Liver (tissue), 9 donors: Measurements from ENCODE around the gene FBN2. TPM values are rescaled to one million over a fixed set of nuclear protein-coding genes. Genes with fewer than 3 reads are reported as not detected.

Experiments
- DNase-seq: peaks from one replicate; pipeline ENCODE4 v3.0.0-alpha.2; 2017; ENCODE audit warnings: low spot score
- H3K27ac ChIP-seq, 2 donors: one replicate each; pipeline ENCODE4 v1.7.0; 2013; ENCODE audit warnings: inconsistent platforms in 2 of 2, low read length in 2 of 2, control low read depth in 1 of 2, low read depth in 1 of 2, mild to moderate bottlenecking in 1 of 2
- H3K27me3 ChIP-seq, 4 donors: one replicate each; pipeline versions ENCODE4 v1.6.1 to v1.7.0; 2013; ENCODE audit warnings: low read length in 3 of 4, inconsistent platforms in 1 of 4, mild to moderate bottlenecking in 1 of 4, moderate library complexity in 1 of 4; ENCODE audit not compliant: control insufficient read depth in 4 of 4, insufficient read depth in 4 of 4
- H3K36me3 ChIP-seq, 4 donors: one replicate each; pipeline versions ENCODE4 v1.6.1 to v1.7.0; 2013; ENCODE audit warnings: low read length in 3 of 4, mild to moderate bottlenecking in 3 of 4, low read depth in 1 of 4, moderate library complexity in 1 of 4; ENCODE audit not compliant: control insufficient read depth in 4 of 4, insufficient read depth in 3 of 4
- H3K4me1 ChIP-seq, 4 donors: one replicate each; pipeline versions ENCODE4 v1.6.1 to v1.7.0; 2013; ENCODE audit warnings: low read length in 3 of 4, mild to moderate bottlenecking in 3 of 4, moderate library complexity in 1 of 4; ENCODE audit not compliant: control insufficient read depth in 4 of 4, insufficient read depth in 4 of 4
- H3K4me3 ChIP-seq, 3 donors: one replicate each; pipeline versions ENCODE4 v1.6.1 to v1.7.0; 2013; ENCODE audit warnings: low read length in 3 of 3, control low read depth in 1 of 3, low read depth in 1 of 3, mild to moderate bottlenecking in 1 of 3
- H3K9ac ChIP-seq, 2 donors: one replicate each; pipeline ENCODE4 v1.7.0; 2013; ENCODE audit warnings: low read length in 2 of 2, mild to moderate bottlenecking in 2 of 2, moderate library complexity in 2 of 2, control low read depth in 1 of 2, low read depth in 1 of 2
- H3K9me3 ChIP-seq, 4 donors: one replicate each; pipeline versions ENCODE4 v1.6.1 to v1.7.0; 2013; ENCODE audit warnings: low read length in 3 of 4; ENCODE audit not compliant: control insufficient read depth in 4 of 4
- CTCF ChIP-seq: fragments of 150-350 bp; IDR thresholded peaks from 2 replicates; pipeline ENCODE4 v1.5.1; 2017; ENCODE audit warnings: improper control_type of control experiment, low read depth, low read length; ENCODE audit not compliant: missing input control
- EGR1 ChIP-seq, 2 donors: IDR thresholded peaks; 2 replicates each; pipeline ENCODE4 v1.6.1; 2016 to 2018; ENCODE audit warnings: antibody characterized with exemption in 2 of 2, low read depth in 2 of 2
- FOXA1 ChIP-seq: IDR thresholded peaks from 2 replicates; pipeline ENCODE4 v1.6.1; 2016; ENCODE audit warnings: antibody characterized with exemption
- FOXA2 ChIP-seq: IDR thresholded peaks from 2 replicates; pipeline ENCODE4 v1.6.1; 2016; ENCODE audit warnings: antibody characterized with exemption
- GABPA ChIP-seq, 2 donors: IDR thresholded peaks in 1 of 2; conservative IDR thresholded peaks in 1 of 2; 2 replicates each; pipeline ENCODE4 v1.6.1; 2016; ENCODE audit warnings: antibody characterized with exemption in 2 of 2, mild to moderate bottlenecking in 1 of 2, moderate library complexity in 1 of 2
- HNF4A ChIP-seq, 2 donors: conservative IDR thresholded peaks; 2 replicates each; pipeline ENCODE4 v1.6.1; 2016; ENCODE audit warnings: antibody characterized with exemption in 2 of 2, mild to moderate bottlenecking in 2 of 2
- HNF4G ChIP-seq: IDR thresholded peaks from 2 replicates; pipeline ENCODE4 v1.6.1; 2016; ENCODE audit warnings: antibody characterized with exemption
- JUND ChIP-seq, 2 donors: IDR thresholded peaks; 2 replicates each; pipeline ENCODE4 v1.6.1; 2016; ENCODE audit warnings: antibody characterized with exemption in 2 of 2
- NR2F2 ChIP-seq: IDR thresholded peaks from 2 replicates; pipeline ENCODE4 v1.6.1; 2016; ENCODE audit warnings: antibody characterized with exemption
- RAD21 ChIP-seq, 2 donors: IDR thresholded peaks; 2 replicates each; pipeline ENCODE4 v1.6.1; 2016; ENCODE audit warnings: antibody characterized with exemption in 2 of 2, mild to moderate bottlenecking in 2 of 2
- REST ChIP-seq: IDR thresholded peaks from 2 replicates; pipeline ENCODE4 v1.6.1; 2016; ENCODE audit warnings: antibody characterized with exemption, mild to moderate bottlenecking
- RXRA ChIP-seq, 2 donors: IDR thresholded peaks; 2 replicates each; pipeline ENCODE4 v1.6.1; 2017 to 2018; ENCODE audit warnings: antibody characterized with exemption in 2 of 2, mild to moderate bottlenecking in 1 of 2
- SP1 ChIP-seq: IDR thresholded peaks from 2 replicates; pipeline ENCODE4 v1.6.1; 2018; ENCODE audit warnings: antibody characterized with exemption, mild to moderate bottlenecking
- TAF1 ChIP-seq: conservative IDR thresholded peaks from 2 replicates; pipeline ENCODE4 v1.6.1; 2016; ENCODE audit warnings: antibody characterized with exemption, mild to moderate bottlenecking
- YY1 ChIP-seq: IDR thresholded peaks from 2 replicates; pipeline ENCODE4 v1.6.1; 2016; ENCODE audit warnings: antibody characterized with exemption, mild to moderate bottlenecking
- WGBS: extraction: QIAGEN DNeasy Blood & Tissue Kit; methylation state at CpG from one replicate; pipeline ENCODE4 v1.1.7; 2013; 5-methylcytosine and 5-hydroxymethylcytosine counted together
- polyA plus RNA-seq, 2 donors: library from polyadenylated mRNA; stranded (reverse) in 1 of 2; unstranded in 1 of 2; fragments of 200-250 nt in 1 of 2; fragments of >200 nt in 1 of 2; fragmentation: Nextera tagmentation in 1 of 2; extraction: Ambion mirVana in 1 of 2; gene quantifications; one replicate each; pipeline versions ENCODE4 v1.2.1 to v1.2.3, GENCODE V29; 2013 to 2015
- total RNA-seq, 2 donors: library from RNA; depleted of rRNA; stranded (reverse); fragments of >200 nt; gene quantifications; one replicate each; pipeline ENCODE4 v1.2.3, GENCODE V29; 2014
- TF ChIP-seq, protein P1 (sequence below): IDR thresholded peaks from 2 replicates; pipeline ENCODE4 v1.6.1; 2016; ENCODE audit warnings: antibody characterized with exemption
- TF ChIP-seq, protein P2 (sequence below): IDR thresholded peaks from 2 replicates; pipeline ENCODE4 v1.6.1; 2016; ENCODE audit warnings: antibody characterized with exemption
- TF ChIP-seq, protein P3 (sequence below): IDR thresholded peaks from 2 replicates; pipeline ENCODE4 v1.6.1; 2016; ENCODE audit warnings: antibody characterized with exemption
- donor health status: healthy.
- donor health status: healthy.
- donor health status: healthy.
- donor health status: healthy.
- donor health status: healthy.

Gene FBN2
- total and polyA plus RNA-seq, 4 donors, result 0.08 to 4.1 (median 0.47) TPM

GRCh38 chr5:128213833-128214232 is 324.2 kb downstream of the FBN2 start:
- TF ChIP-seq, protein P1, sequence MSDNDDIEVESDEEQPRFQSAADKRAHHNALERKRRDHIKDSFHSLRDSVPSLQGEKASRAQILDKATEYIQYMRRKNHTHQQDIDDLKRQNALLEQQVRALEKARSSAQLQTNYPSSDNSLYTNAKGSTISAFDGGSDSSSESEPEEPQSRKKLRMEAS, result no peak
- TF ChIP-seq YY1 (no peak), RXRA (IDR thresholded peaks at IDR 0.05) (no peak), JUND (IDR thresholded peaks at IDR 0.05) (no peak), NR2F2 (no peak), RAD21 (IDR thresholded peaks at IDR 0.05) (no peak), HNF4A (conservative IDR thresholded peaks at IDR 0.05) (no peak), FOXA1 (no peak), HNF4G (no peak), TAF1 (no peak), GABPA (IDR thresholded peaks at IDR 0.05 in 1 of 2, conservative IDR thresholded peaks at IDR 0.05 in 1 of 2) (no peak), SP1 (no peak), CTCF (no peak), REST (no peak), EGR1 (IDR thresholded peaks at IDR 0.05; ENCODE audit: low read depth in 2 of 2) (no peak), FOXA2 (no peak)
- TF ChIP-seq, protein P2, sequence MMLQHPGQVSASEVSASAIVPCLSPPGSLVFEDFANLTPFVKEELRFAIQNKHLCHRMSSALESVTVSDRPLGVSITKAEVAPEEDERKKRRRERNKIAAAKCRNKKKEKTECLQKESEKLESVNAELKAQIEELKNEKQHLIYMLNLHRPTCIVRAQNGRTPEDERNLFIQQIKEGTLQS, result no peak
- TF ChIP-seq, protein P3, sequence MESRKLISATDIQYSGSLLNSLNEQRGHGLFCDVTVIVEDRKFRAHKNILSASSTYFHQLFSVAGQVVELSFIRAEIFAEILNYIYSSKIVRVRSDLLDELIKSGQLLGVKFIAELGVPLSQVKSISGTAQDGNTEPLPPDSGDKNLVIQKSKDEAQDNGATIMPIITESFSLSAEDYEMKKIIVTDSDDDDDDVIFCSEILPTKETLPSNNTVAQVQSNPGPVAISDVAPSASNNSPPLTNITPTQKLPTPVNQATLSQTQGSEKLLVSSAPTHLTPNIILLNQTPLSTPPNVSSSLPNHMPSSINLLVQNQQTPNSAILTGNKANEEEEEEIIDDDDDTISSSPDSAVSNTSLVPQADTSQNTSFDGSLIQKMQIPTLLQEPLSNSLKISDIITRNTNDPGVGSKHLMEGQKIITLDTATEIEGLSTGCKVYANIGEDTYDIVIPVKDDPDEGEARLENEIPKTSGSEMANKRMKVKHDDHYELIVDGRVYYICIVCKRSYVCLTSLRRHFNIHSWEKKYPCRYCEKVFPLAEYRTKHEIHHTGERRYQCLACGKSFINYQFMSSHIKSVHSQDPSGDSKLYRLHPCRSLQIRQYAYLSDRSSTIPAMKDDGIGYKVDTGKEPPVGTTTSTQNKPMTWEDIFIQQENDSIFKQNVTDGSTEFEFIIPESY, result no peak
- 75% methylated on average over 5 of the region's 5 CpGs for WGBS
- H3K4me3 ChIP-seq, result no peak overlapping the region

More at GRCh38 chr5:128213833-128214232, 324.2 kb downstream of the FBN2 start:
- Histone ChIP-seq H3K27ac (no peak overlapping the region), H3K9me3 (no peaks in the 10 kb centered on the region), H3K27me3 (no peaks in the 10 kb centered on the region), H3K9ac (no peak overlapping the region), H3K36me3 (no peaks in the 10 kb centered on the region), H3K4me1 (no peaks in the 10 kb centered on the region)
- DNase-seq, result no peak
